T-cell (primary cell): ENCODE results near the gene OR6S1. TPM values are rescaled to one million over a fixed set of nuclear protein-coding genes. Genes with fewer than 3 reads are reported as not detected.
"Not testable (repeated sequence)": the region's sequence is repeated elsewhere in the genome, so short reads cannot be mapped to it uniquely, and the experiment has no call there.

Source experiments
- ATAC-seq, 4 experiments: fragments of 200-7000 bp in 3 of 4; fragments of 150-1000 bp in 1 of 4; cut with Tn5 transposase; replicated peaks in 1 of 4; 1 replicate in 3 of 4; 2 replicates in 1 of 4; pipeline ENCODE4 v1.10.0; 2021; ENCODE audit warnings: moderate library complexity in 3 of 4, mild to moderate bottlenecking in 2 of 4, moderate number of reproducible peaks in 1 of 4
- CTCF ChIA-PET, 2 donors: fragments of 300-600 bp; sonication (Branson Sonifier 250); formaldehyde crosslinking; loops; one replicate each; lab custom pipeline; 2022; ENCODE audit warnings: antibody characterized with exemption in 2 of 2; lab: Charles Lee
- POLR2A ChIA-PET, 2 donors: fragments of 300-600 bp; sonication (Branson Sonifier 250); formaldehyde crosslinking; loops; one replicate each; lab custom pipeline; 2022; ENCODE audit warnings: antibody characterized with exemption in 2 of 2; lab: Charles Lee
- DNase-seq, 35 experiments: peaks; one replicate each; pipeline versions ENCODE4 v3.0.0 to v3.0.0-alpha.2; 2013 to 2023
- H3K27ac ChIP-seq: one replicate; pipeline ENCODE4 v1.5.1; 2013; ENCODE audit warnings: low read length
- H3K27me3 ChIP-seq, 2 experiments: replicated peaks in 1 of 2; 1 replicate in 1 of 2; 2 replicates in 1 of 2; pipeline versions ENCODE4 v1.6.1 to v1.7.0; 2013; ENCODE audit warnings: low read length in 1 of 2, mixed read lengths in 1 of 2; ENCODE audit not compliant: control insufficient read depth in 2 of 2, insufficient read depth in 2 of 2; ENCODE audit errors: extremely low read depth in 1 of 2
- H3K36me3 ChIP-seq, 2 donors: 1 replicate in 1 of 2; 2 replicates in 1 of 2; pipeline versions ENCODE4 v1.6.1 to v1.7.0; 2013; ENCODE audit warnings: low read length in 1 of 2; ENCODE audit not compliant: control insufficient read depth in 2 of 2, insufficient read depth in 1 of 2; ENCODE audit errors: extremely low read depth in 1 of 2
- H3K4me1 ChIP-seq, 2 experiments: 1 replicate in 1 of 2; 2 replicates in 1 of 2; pipeline versions ENCODE4 v1.6.1 to v1.7.0; 2013; ENCODE audit warnings: low read length in 2 of 2, mixed read lengths in 1 of 2; ENCODE audit not compliant: insufficient read depth in 2 of 2, control insufficient read depth in 1 of 2; ENCODE audit errors: extremely low read depth in 1 of 2
- H3K4me3 ChIP-seq, 2 donors: 1 replicate in 1 of 2; 2 replicates in 1 of 2; pipeline versions ENCODE4 v1.5.1 to v1.7.0; 2013; ENCODE audit warnings: mild to moderate bottlenecking in 2 of 2, low read length in 1 of 2, moderate library complexity in 1 of 2; ENCODE audit not compliant: control insufficient read depth in 1 of 2; ENCODE audit errors: extremely low read depth in 1 of 2
- H3K9me3 ChIP-seq: 2 replicates; pipeline ENCODE4 v1.7.0; 2013
- H3K27ac Mint-ChIP-seq, 2 donors: one replicate each; pipeline ENCODE4 v1.8.0; 2020 to 2021; ENCODE audit warnings: mild to moderate bottlenecking in 2 of 2, mixed read lengths in 2 of 2
- H3K27me3 Mint-ChIP-seq, 2 donors: one replicate each; pipeline ENCODE4 v1.8.0; 2021 to 2022; ENCODE audit warnings: mixed read lengths in 2 of 2
- H3K36me3 Mint-ChIP-seq: one replicate; pipeline ENCODE4 v1.8.0; 2021; ENCODE audit warnings: mixed read lengths
- H3K4me1 Mint-ChIP-seq, 3 donors: one replicate each; pipeline ENCODE4 v1.8.0; 2020 to 2022; ENCODE audit warnings: mixed read lengths in 3 of 3, mild to moderate bottlenecking in 1 of 3
- H3K4me3 Mint-ChIP-seq, 3 donors: one replicate each; pipeline ENCODE4 v1.8.0; 2020 to 2022; ENCODE audit warnings: mild to moderate bottlenecking in 3 of 3, mixed read lengths in 3 of 3, moderate library complexity in 3 of 3
- H3K9me3 Mint-ChIP-seq, 3 donors: one replicate each; pipeline ENCODE4 v1.8.0; 2020 to 2022; ENCODE audit warnings: mixed read lengths in 3 of 3
- WGBS: methylation state at CpG from one replicate; pipeline ENCODE4 v1.1.5; 2013; ENCODE audit warnings: missing lambda C conversion rate; ENCODE audit not compliant: insufficient coverage; 5-methylcytosine and 5-hydroxymethylcytosine counted together
- total RNA-seq, 35 experiments: library from RNA in 6 of 35; stranded (reverse) in 6 of 35; fragments of 120-200 nt in 1 of 35; gene quantifications; one replicate each; pipeline versions ENCODE4 v1.2.1 to v1.2.4 and lab custom pipeline; 2013 to 2026

The OR6S1 gene
- total RNA-seq, 5 donors from 2014 or later (not counting 1 experiment from before 2014, with no cell fraction given), result not detected

DNA sequence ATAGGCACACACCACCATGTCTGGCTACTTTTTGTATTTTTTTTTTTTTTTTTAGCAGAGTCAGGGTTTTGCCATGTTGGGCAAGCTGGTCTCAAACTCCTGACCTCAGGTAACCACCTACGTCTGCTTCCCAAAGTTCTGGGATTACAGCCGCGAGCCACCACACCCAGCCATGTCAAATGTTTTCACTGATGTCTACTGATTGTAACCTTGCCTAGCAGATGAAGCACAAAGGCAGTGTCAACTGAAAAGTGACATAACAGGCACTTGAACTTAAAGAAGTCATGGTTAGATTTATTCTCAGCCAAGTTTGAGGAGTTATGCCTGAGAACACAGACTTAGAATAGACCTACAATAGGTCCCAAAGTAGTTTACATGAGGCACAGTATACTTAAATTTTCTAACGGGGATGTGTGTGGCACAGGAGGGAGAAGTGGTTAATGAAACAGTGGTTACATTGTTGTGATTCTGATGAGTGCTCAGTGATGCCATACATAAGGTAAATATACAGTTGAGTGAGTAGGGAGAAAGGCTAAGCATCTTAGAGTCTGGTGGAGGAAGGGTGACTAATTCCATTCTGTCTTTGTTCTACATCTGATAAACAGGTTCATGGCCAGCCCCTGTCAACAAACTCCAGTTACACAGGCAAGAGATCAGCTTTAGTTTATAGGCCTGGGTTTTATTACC is 30.2 kb upstream of the OR6S1 start:
- Histone ChIP-seq H3K4me1 (peaks cover 4 to 10% of the 10 kb centered on the region in 2 experiments), H3K27ac (no peak overlapping the region), H3K4me3 (no peak overlapping the region), H3K9me3 (no peaks in the 10 kb centered on the region), H3K27me3 (peaks cover 0 to 8% of the 10 kb centered on the region in 2 experiments), H3K36me3 (no peaks in the 10 kb centered on the region)
- no peak for ATAC-seq
- H3K27ac Mint-ChIP-seq, result no peak overlapping the region
- ChIA-PET POLR2A (interaction anchor here in 1 of 2 donors (0.6 kb wide), 1 partner anchor 20 kb away, joined by 3 read pairs; no protein-coding TSS in a partner anchor), CTCF (no interaction called here)
- no peak overlapping the region for H3K4me3 Mint-ChIP-seq
- no CpG with 5 or more reads among the region's 4 CpGs for WGBS
- DNase-seq, result no peak
- no peaks in the 10 kb centered on the region for H3K27me3 Mint-ChIP-seq
- peaks cover 0 to 6% (median 0%) of the 10 kb centered on the region in 3 donors for H3K9me3 Mint-ChIP-seq
- H3K4me1 Mint-ChIP-seq, result peaks cover 11 to 19% (median 17%) of the 10 kb centered on the region in 3 donors
- no peaks in the 10 kb centered on the region for H3K36me3 Mint-ChIP-seq

DNA sequence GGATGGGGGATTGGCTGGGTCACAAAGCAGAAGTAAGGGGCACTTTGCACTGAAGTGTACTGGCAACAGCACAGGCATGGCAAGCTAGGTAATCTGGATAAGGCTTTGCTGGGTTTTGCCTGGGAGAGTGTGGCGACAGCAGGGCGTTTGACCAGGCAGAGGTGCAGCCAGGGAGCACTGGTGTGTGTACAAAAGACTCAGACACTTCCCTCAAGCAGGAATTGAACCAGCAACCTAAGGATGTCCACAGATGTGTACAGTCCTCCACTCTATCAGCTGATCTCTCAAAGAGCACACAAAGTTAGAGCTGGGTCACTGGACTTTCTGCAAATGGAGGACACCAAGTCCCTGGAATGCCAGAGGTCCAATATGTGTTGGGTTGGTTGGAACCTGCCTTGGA is 27.5 kb upstream of the OR6S1 start:
- ATAC-seq (no peak), DNase-seq (no peak)
- H3K4me1 ChIP-seq, result peaks cover 4 to 10% of the 10 kb centered on the region in 2 experiments
- Mint-ChIP-seq H3K4me3 (no peak overlapping the region), H3K9me3 (peaks cover 0 to 6% (median 0%) of the 10 kb centered on the region in 3 donors), H3K36me3 (no peaks in the 10 kb centered on the region), H3K4me1 (peaks cover 11 to 21% (median 17%) of the 10 kb centered on the region in 3 donors), H3K27me3 (no peaks in the 10 kb centered on the region), H3K27ac (no peak overlapping the region)
- no peaks in the 10 kb centered on the region for H3K36me3 ChIP-seq
- ChIA-PET POLR2A (no interaction called here), CTCF (interaction anchor here (1.1 to 1.4 kb wide), 2 partner anchors 22 to 23 kb away, joined by 3 to 4 read pairs; no protein-coding TSS in a partner anchor)
- H3K4me3 ChIP-seq, result no peak overlapping the region
- no peak overlapping the region for H3K27ac ChIP-seq
- 100% methylated on average over 1 of the region's 2 CpGs for WGBS
- peaks cover 0 to 8% of the 10 kb centered on the region in 2 experiments for H3K27me3 ChIP-seq
- H3K9me3 ChIP-seq, result no peaks in the 10 kb centered on the region

DNA sequence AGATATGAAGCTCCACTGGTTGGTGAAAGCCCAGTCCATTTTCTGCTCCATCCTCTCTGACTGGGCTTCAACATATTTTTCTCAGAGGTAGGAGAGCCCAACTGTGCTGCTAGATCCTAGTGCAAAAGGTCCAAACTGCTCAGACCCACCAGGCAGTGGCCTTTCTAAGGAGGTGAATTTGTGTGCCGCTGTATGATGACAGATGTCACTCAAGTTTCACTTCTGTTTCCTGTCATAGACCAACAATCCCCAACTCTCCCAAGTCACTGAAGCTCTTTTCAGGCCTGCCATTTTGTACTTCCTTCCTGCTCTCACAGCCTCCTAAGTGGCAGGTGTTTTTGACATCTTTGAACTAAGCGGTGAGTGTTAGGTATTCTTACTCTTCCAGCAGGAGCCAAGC is 26.5 kb upstream of the OR6S1 start:
- H3K4me3 ChIP-seq, result no peak overlapping the region
- Mint-ChIP-seq H3K4me3 (no peak overlapping the region), H3K36me3 (no peaks in the 10 kb centered on the region), H3K27me3 (peaks cover 0 to 4% of the 10 kb centered on the region in 2 donors), H3K9me3 (peaks cover 0 to 6% (median 0%) of the 10 kb centered on the region in 3 donors), H3K27ac (peak overlapping the region; percentile 73 to 83), H3K4me1 (peaks cover 21 to 29% (median 28%) of the 10 kb centered on the region in 3 donors)
- no peaks in the 10 kb centered on the region for H3K36me3 ChIP-seq
- DNase-seq, result no peak
- POLR2A ChIA-PET, result interaction anchor here in 1 of 2 donors (0.6 kb wide), 1 partner anchor 606 kb away, joined by 5 read pairs; no protein-coding TSS in a partner anchor
- H3K27ac ChIP-seq, result peak overlapping the region; percentile 7
- peak in 1 of 4 experiments; percentile 36 for ATAC-seq
- H3K4me1 ChIP-seq, result peaks cover 4 to 19% of the 10 kb centered on the region in 2 experiments
- 20% methylated on average over 1 of the region's 2 CpGs for WGBS
- CTCF ChIA-PET, result interaction anchor here (0.6 to 1.4 kb wide), 3 partner anchors 24 to 322 kb away, joined by 3 to 6 read pairs (median 3); no protein-coding TSS in a partner anchor
- H3K9me3 ChIP-seq, result no peaks in the 10 kb centered on the region
- peaks cover 0 to 9% of the 10 kb centered on the region in 2 experiments for H3K27me3 ChIP-seq

DNA sequence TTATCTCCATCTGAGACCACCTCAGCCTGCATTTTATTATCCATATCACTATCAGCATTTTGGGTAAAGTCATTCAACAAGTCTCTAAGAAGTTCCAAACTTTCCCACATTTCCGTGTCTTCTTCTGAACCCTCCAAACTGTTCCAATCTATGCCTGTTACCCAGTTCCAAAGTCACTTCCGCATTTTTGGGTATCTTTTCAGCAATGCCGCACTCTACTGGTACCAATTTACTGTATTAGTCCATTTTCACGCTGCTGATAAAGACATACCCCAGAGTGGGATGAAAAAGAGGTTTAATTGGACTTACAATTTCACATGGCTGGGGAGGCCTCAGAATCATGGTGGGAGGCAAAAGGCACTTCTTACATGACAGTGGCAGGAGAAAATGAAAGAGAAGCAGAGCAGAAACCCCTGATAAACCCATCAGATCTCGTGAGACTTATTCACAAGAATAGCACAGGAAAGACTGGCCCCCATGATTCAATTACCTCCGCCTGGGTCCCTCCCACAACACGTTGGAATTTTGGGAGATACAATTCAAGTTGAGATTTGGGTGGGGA is 25.0 kb upstream of the OR6S1 start:
- H3K27ac ChIP-seq, H3K36me3 Mint-ChIP-seq, CTCF ChIA-PET, H3K4me3 ChIP-seq, H3K27me3 Mint-ChIP-seq, H3K9me3 Mint-ChIP-seq, H3K27me3 ChIP-seq, H3K9me3 ChIP-seq, ATAC-seq, H3K27ac Mint-ChIP-seq, H3K36me3 ChIP-seq, H3K4me3 Mint-ChIP-seq, POLR2A ChIA-PET, DNase-seq: not testable (repeated sequence)
- 100% methylated on average over 1 of the region's 7 CpGs for WGBS
- peaks cover 4 to 21% of the 10 kb centered on the region in 2 experiments for H3K4me1 ChIP-seq
- H3K4me1 Mint-ChIP-seq, result peaks cover 29 to 38% (median 37%) of the 10 kb centered on the region in 3 donors

DNA sequence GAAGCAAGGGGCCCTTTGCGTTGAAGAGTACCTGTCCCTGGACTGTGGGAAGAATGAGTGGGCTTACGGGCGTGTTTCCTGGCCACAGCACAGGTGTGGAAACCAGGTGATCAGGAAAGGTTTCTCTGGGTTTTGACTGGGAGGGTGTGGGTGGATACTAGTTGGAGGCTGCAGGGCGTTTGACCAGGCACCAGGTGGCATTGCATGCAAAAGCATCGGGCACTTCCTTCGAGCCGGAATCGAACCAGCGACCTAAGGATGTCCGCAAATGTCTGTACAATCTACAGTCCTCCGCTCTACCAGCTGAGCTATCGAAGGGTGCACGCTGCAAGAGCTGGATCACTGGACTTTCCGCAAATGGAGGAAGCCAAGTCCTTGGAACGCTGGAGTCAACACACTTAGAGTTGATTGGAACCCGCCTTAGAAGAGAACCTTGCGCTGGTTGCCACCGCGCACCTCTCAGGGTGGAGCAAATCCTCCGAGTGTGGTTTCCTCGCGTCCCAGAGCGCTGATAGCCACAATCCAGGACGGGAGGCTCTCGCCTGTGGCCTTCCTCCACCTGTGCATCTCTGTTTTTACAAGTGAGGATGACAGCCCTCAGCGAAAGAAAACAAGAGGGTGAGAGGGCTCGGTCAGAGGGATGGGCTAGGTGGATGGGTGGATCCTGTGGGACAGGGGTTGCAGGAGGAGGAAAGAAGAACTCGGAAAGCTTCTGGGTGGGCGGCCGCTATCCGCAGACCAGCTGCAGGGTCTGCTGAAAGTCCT is 21.7 kb upstream of the OR6S1 start:
- POLR2A ChIA-PET, result interaction anchor here in 1 of 2 donors (0.6 kb wide), 1 partner anchor 32 kb away, joined by 3 read pairs; no protein-coding TSS in a partner anchor
- H3K4me3 ChIP-seq, result peak overlapping the region; percentile 11 to 50
- H3K27me3 Mint-ChIP-seq, result peaks cover 12 to 25% of the 10 kb centered on the region in 2 donors
- H3K4me3 Mint-ChIP-seq, result peak overlapping the region; percentile 66 to 84 (median 71)
- H3K4me1 ChIP-seq, result peaks cover 4 to 22% of the 10 kb centered on the region in 2 experiments
- no peaks in the 10 kb centered on the region for H3K9me3 ChIP-seq
- H3K4me1 Mint-ChIP-seq, result peaks cover 28 to 32% (median 32%) of the 10 kb centered on the region in 3 donors
- peaks cover 0 to 4% (median 0%) of the 10 kb centered on the region in 3 donors for H3K9me3 Mint-ChIP-seq
- peaks cover 0 to 33% of the 10 kb centered on the region in 2 experiments for H3K27me3 ChIP-seq
- H3K36me3 Mint-ChIP-seq, result no peaks in the 10 kb centered on the region
- no peaks in the 10 kb centered on the region for H3K36me3 ChIP-seq
- ATAC-seq, result peak; percentile 83 to 92 (median 89)
- peak; percentile 44 to 85 (median 69) for DNase-seq
- WGBS, result 2% methylated on average over 25 of the region's 31 CpGs
- no peak overlapping the region for H3K27ac ChIP-seq
- CTCF ChIA-PET, result interaction anchor here (0.6 to 4.1 kb wide), 11 partner anchors 11 to 590 kb away, joined by 3 to 35 read pairs (median 5); partner anchors contain the start of gene RNASE4 (in 1 of the 2)
- peak overlapping the region in 1 of 2 donors; percentile 33 for H3K27ac Mint-ChIP-seq
